IMR-90 (cell line): Measurements from ENCODE around the gene FDX1. TPM values are rescaled to one million over a fixed set of nuclear protein-coding genes. Genes with fewer than 3 reads are reported as not detected.

Experiments used
- ATAC-seq: fragments of 200-7000 bp; cut with Tn5 transposase; 2 replicates; pipeline ENCODE4 v1.9.1; 2020; ENCODE audit warnings: low read depth, mild to moderate bottlenecking, moderate library complexity
- BruUV-seq: library from RNA; stranded (reverse); fragments of 400-500 nt; replicated peaks from 2 replicates; lab custom pipeline; 2021; lab: Mats Ljungman, UMichigan
- CTCF ChIA-PET: fragments of 300-600 bp; formaldehyde crosslinking; extraction: SDS; loops from one replicate; lab custom pipeline; 2021; ENCODE audit warnings: antibody characterized with exemption; lab: Yijun Ruan, JAX
- POLR2A ChIA-PET: fragments of 300-600 bp; sonication (Branson Sonifier 250); formaldehyde crosslinking; loops from one replicate; lab custom pipeline; 2022; ENCODE audit warnings: antibody characterized with exemption; ENCODE audit not compliant: unreplicated experiment; lab: Charles Lee
- DNase-seq: peaks from one replicate; pipeline ENCODE4 v3.0.0; 2013
- H2AFZ ChIP-seq: replicated peaks from 2 replicates; pipeline ENCODE3; 2013; ENCODE audit warnings: low read length, mild to moderate bottlenecking; ENCODE audit not compliant: poor library complexity
- H2AK5ac ChIP-seq: 2 replicates; pipeline ENCODE4 v1.6.1; 2013; ENCODE audit warnings: low read depth, low read length, inconsistent platforms
- H2AK9ac ChIP-seq: replicated peaks from 2 replicates; pipeline ENCODE3; 2013; ENCODE audit warnings: mild to moderate bottlenecking, low read depth, low read length, moderate library complexity; ENCODE audit not compliant: poor library complexity
- H2BK120ac ChIP-seq: 2 replicates; pipeline ENCODE4 v1.6.1; 2013; ENCODE audit warnings: low read depth, low read length, inconsistent platforms
- H2BK15ac ChIP-seq: 3 replicates; pipeline ENCODE4 v1.6.1; 2013; ENCODE audit warnings: low read depth, low read length, inconsistent platforms
- H2BK20ac ChIP-seq: 2 replicates; pipeline ENCODE4 v1.6.1; 2013; ENCODE audit warnings: low read depth, mild to moderate bottlenecking, inconsistent platforms, low read length, moderate library complexity
- H2BK5ac ChIP-seq: 2 replicates; pipeline ENCODE4 v1.6.1; 2013; ENCODE audit warnings: mild to moderate bottlenecking, low read depth, low read length, inconsistent platforms; ENCODE audit not compliant: poor library complexity, severe bottlenecking
- H3K14ac ChIP-seq: replicated peaks from 2 replicates; pipeline ENCODE4 v1.6.1; 2013; ENCODE audit warnings: low read depth, low read length, inconsistent platforms
- H3K18ac ChIP-seq: 2 replicates; pipeline ENCODE4 v1.6.1; 2013; ENCODE audit warnings: low read depth, low read length, control low read depth
- H3K23ac ChIP-seq: 2 replicates; pipeline ENCODE4 v1.6.1; 2013; ENCODE audit warnings: low read depth, low read length, inconsistent platforms
- H3K27ac ChIP-seq: 2 replicates; pipeline ENCODE4 v1.5.1; 2013; ENCODE audit warnings: mild to moderate bottlenecking, control low read depth, low read length; ENCODE audit not compliant: insufficient read depth
- H3K27me3 ChIP-seq: 2 replicates; pipeline ENCODE4 v1.6.1; 2013; ENCODE audit warnings: low read length; ENCODE audit not compliant: control insufficient read depth, insufficient read depth
- H3K36me3 ChIP-seq: 2 replicates; pipeline ENCODE4 v1.6.1; 2013; ENCODE audit warnings: low read length, mixed read lengths; ENCODE audit not compliant: control insufficient read depth, insufficient read depth
- H3K4ac ChIP-seq: 2 replicates; pipeline ENCODE4 v1.6.1; 2013; ENCODE audit warnings: low read depth, low read length, inconsistent platforms
- H3K4me1 ChIP-seq: 2 replicates; pipeline ENCODE4 v1.6.1; 2013; ENCODE audit warnings: low read length, mixed read lengths; ENCODE audit not compliant: control insufficient read depth, insufficient read depth
- H3K4me2 ChIP-seq: 2 replicates; pipeline ENCODE4 v1.6.1; 2013; ENCODE audit warnings: low read depth, mild to moderate bottlenecking, control low read depth, low read length, moderate library complexity
- H3K4me3 ChIP-seq: 2 replicates; pipeline ENCODE4 v1.5.1; 2013; ENCODE audit warnings: low read depth, mild to moderate bottlenecking, control low read depth, low read length, moderate library complexity; ENCODE audit not compliant: insufficient read depth
- H3K56ac ChIP-seq: 2 replicates; pipeline ENCODE4 v1.6.1; 2013; ENCODE audit warnings: low read length, inconsistent platforms; ENCODE audit not compliant: insufficient read depth; ENCODE audit errors: extremely low read depth
- H3K79me1 ChIP-seq, 2 experiments: 2 replicates each; pipeline ENCODE4 v1.6.1; 2013; ENCODE audit warnings: low read length in 2 of 2, inconsistent platforms in 1 of 2, low read depth in 1 of 2
- H3K9ac ChIP-seq: 2 replicates; pipeline ENCODE4 v1.6.1; 2013; ENCODE audit warnings: low read depth, low read length, control low read depth
- H3K9me1 ChIP-seq: 2 replicates; pipeline ENCODE4 v1.6.1; 2013; ENCODE audit warnings: low read length, inconsistent platforms; ENCODE audit not compliant: insufficient read depth
- H3K9me3 ChIP-seq: 2 replicates; pipeline ENCODE4 v1.6.1; 2013; ENCODE audit warnings: low read length; ENCODE audit not compliant: control insufficient read depth, insufficient read depth
- H4K20me1 ChIP-seq: 2 replicates; pipeline ENCODE4 v1.6.1; 2013; ENCODE audit warnings: low read length, inconsistent platforms; ENCODE audit not compliant: insufficient read depth
- H4K5ac ChIP-seq: 2 replicates; pipeline ENCODE4 v1.6.1; 2013; ENCODE audit warnings: mild to moderate bottlenecking, low read depth, low read length, control low read depth
- H4K8ac ChIP-seq, 2 experiments: 2 replicates each; pipeline ENCODE4 v1.6.1; 2013; ENCODE audit warnings: low read depth in 2 of 2, low read length in 2 of 2, control low read depth in 1 of 2, inconsistent platforms in 1 of 2
- H4K91ac ChIP-seq: 2 replicates; pipeline ENCODE4 v1.6.1; 2013; ENCODE audit warnings: low read depth, low read length, inconsistent platforms; ENCODE audit not compliant: insufficient read depth
- BHLHE40 ChIP-seq: fragments of 150-350 bp; IDR thresholded peaks from 2 replicates; pipeline ENCODE4 v1.6.1; 2016; ENCODE audit warnings: mild to moderate bottlenecking, low read depth, low read length
- CEBPB ChIP-seq: IDR thresholded peaks from 2 replicates; pipeline ENCODE4 v1.6.1; 2012; ENCODE audit warnings: low read depth, low read length, improper control_type of control experiment
- WGBS, 2 experiments: methylation state at CpG; one replicate each; pipeline versions ENCODE4 v1.1.5 to v1.1.7; 2013; ENCODE audit warnings: missing lambda C conversion rate in 2 of 2; ENCODE audit not compliant: insufficient read length in 1 of 2; ENCODE audit errors: extremely low coverage in 2 of 2; 5-methylcytosine and 5-hydroxymethylcytosine counted together
- dilution Hi-C: fragments of 300-500 bp; cut with HindIII; formaldehyde crosslinking; loops from one replicate; pipeline ENCODE4 v1.14.3; 2018; ENCODE audit warnings: low sequenced_read_pairs; ENCODE audit not compliant: unreplicated experiment
- in situ Hi-C: fragments of 300-500 bp; cut with MboI; formaldehyde crosslinking; loops from 3 replicates; pipeline ENCODE4 v1.14.3; 2019; ENCODE audit warnings: low sequenced_read_pairs, inconsistent platforms, mixed read lengths
- intact Hi-C: fragments of 100-400 bp; cut with micrococcal nuclease; formaldehyde crosslinking; loops from 2 replicates; pipeline ENCODE4 v1.10.0; 2022
- polyA plus RNA-seq, 3 experiments: library from polyadenylated mRNA; depleted of rRNA; stranded (reverse); fragments of >200 nt; gene quantifications; 2 replicates each; pipeline ENCODE4 v1.2.3, GENCODE V29; 2012; ENCODE audit warnings: low replicate concordance in 1 of 3
- total RNA-seq: library from RNA; depleted of rRNA; stranded (reverse); fragments of >200 nt; gene quantifications from 2 replicates; pipeline ENCODE4 v1.2.3, GENCODE V29; 2012

The FDX1 gene
- total and polyA plus RNA-seq, 2 of the 4 experiments (the other 2 are of a cell fraction) = 4.3 to 5.1 TPM

DNA sequence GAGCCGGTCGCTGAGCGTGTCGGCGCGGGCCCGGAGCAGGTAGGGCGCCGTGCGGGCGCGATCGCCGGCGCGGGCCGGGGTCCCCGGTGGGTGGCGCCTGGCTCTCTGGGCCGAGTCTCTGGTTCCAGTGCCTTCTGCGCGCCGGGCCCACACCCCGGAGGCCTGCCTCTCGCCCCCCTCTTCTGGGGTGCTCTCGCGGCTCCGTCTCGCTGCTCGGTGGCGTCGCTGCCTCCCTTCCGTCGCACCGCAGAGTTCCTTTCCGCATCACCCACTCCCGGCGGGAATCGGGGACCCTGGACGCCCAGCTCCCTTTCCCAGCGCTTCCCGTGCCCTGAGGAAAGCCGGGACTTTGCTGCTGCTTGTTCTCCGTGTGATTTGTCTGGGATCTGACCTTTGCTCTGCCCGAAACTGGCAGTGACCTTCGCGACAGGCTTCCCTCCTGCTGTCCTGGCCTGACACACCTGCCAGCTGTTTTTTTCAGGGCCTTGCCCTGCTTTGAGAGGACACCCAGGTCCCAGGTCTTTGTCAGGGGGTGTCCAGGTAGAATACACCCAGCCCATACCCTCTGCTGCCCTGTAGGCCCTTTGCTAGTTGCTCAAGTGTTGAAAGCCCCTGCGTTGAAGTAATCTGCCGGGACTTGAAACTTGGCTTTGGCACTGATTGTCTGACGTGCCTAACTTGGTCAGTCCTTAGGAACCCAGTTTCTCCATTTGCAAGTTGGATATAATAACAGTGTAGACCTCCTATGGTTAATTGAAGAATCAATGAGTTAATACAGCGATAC lies 711 bp downstream of the FDX1 start:
- Histone ChIP-seq H2AFZ (peak overlapping the region; percentile 94), H2BK120ac (peak overlapping the region; percentile 35), H3K4me2 (peak overlapping the region; percentile 94), H3K27me3 (no peaks in the 10 kb centered on the region), H4K20me1 (peaks cover 29% of the 10 kb centered on the region), H3K36me3 (no peaks in the 10 kb centered on the region), H4K5ac (peak overlapping the region; percentile 37), H3K9ac (peak overlapping the region; percentile 98), H3K23ac (peak overlapping the region; percentile 93), H3K14ac (peak overlapping the region; percentile 96), H3K79me1 (peaks cover 15 to 42% of the 10 kb centered on the region in 2 experiments; a peak in 3 of 4 replicates), H3K4me3 (peak overlapping the region; percentile 86), H4K8ac (peak overlapping the region; percentile 35 to 70; a peak in 2 of 4 replicates), H3K4me1 (peaks cover 9% of the 10 kb centered on the region), H2AK5ac (peak overlapping the region; percentile 84), H2BK5ac (peak overlapping the region; percentile 21), H3K9me1 (peaks cover 6% of the 10 kb centered on the region), H2BK15ac (peak overlapping the region; percentile 17; the same call in 1 of the 3 replicates), H2BK20ac (no peak overlapping the region), H4K91ac (peak overlapping the region; percentile 58), H3K27ac (peak overlapping the region; percentile 92), H3K18ac (peak overlapping the region; percentile 75), H3K56ac (peak overlapping the region; percentile 85), H3K4ac (peak overlapping the region; percentile 83), H3K9me3 (no peaks in the 10 kb centered on the region), H2AK9ac (peak overlapping the region; percentile 90)
- ATAC-seq (peak; percentile 40), DNase-seq (peak; percentile 56)
- TF ChIP-seq CEBPB (peak; percentile 35; the same call in 1 of the 2 replicates), BHLHE40 (no peak)
- POLR2A ChIA-PET = interaction anchor here (1.0 kb wide), 1 partner anchor 234 kb away, joined by 3 read pairs; no protein-coding TSS in a partner anchor
- dilution Hi-C loops = no loop called here
- CTCF ChIA-PET = interaction anchor here (0.5 to 1.2 kb wide), 4 partner anchors 13 to 1934 kb away, joined by 3 to 4 read pairs (median 3); no protein-coding TSS in a partner anchor
- WGBS, 2 experiments = 3% methylated on average over 26 of the region's 51 CpGs; no CpG with 5 or more reads in 1 of the 2 experiments
- intact Hi-C loops = loop anchor here (5.0 to 10.0 kb wide), 2 partner anchors 53 to 1014 kb away; no protein-coding TSS in a partner anchor
- in situ Hi-C loops = loop anchor here (5.0 kb wide), 1 partner anchor 228 kb away; no protein-coding TSS in a partner anchor
- BruUV-seq = TSS peak; percentile 43
